Measurements from ENCODE around the gene GLE1.

GLE1 gene

GRCh38 chr9:128512820-128513219 lies 8.3 kb downstream of the GLE1 start:
- TF ChIP-seq POLR2A (IDR thresholded peaks at IDR 0.05; ENCODE audit: extremely low read depth, insufficient read length) (no peak), MAX (IDR thresholded peaks at IDR 0.05; ENCODE audit: low read depth, low read length) (no peak), MYC (IDR thresholded peaks at IDR 0.05; ENCODE audit: low read depth, low read length) (no peak), CTCF (IDR thresholded peaks at IDR 0.05; ENCODE audit: low read depth, low read length) (no peak)
- DNase-seq (ENCODE audit: low read depth), result no peak
- no peak overlapping the region for H3K4me3 ChIP-seq (ENCODE audit: low read depth, low read length)

GRCh38 chr9:128521956-128522355 lies 17.4 kb downstream of the GLE1 start:
- TF ChIP-seq POLR2A (IDR thresholded peaks at IDR 0.05; ENCODE audit: extremely low read depth, insufficient read length) (no peak), MYC (IDR thresholded peaks at IDR 0.05; ENCODE audit: low read depth, low read length) (no peak), MAX (IDR thresholded peaks at IDR 0.05; ENCODE audit: low read depth, low read length) (no peak), CTCF (IDR thresholded peaks at IDR 0.05; ENCODE audit: low read depth, low read length) (no peak)
- H3K4me3 ChIP-seq (ENCODE audit: low read depth, low read length), result no peak overlapping the region
- DNase-seq (ENCODE audit: low read depth), result no peak

GRCh38 chr9:128523199-128523925 lies 18.8 kb downstream of the GLE1 start:
- no peak overlapping the region for H3K4me3 ChIP-seq (ENCODE audit: low read depth, low read length)
- no peak for TF ChIP-seq MYC (IDR thresholded peaks at IDR 0.05; ENCODE audit: low read depth, low read length)
- no peak for TF ChIP-seq CTCF (IDR thresholded peaks at IDR 0.05; ENCODE audit: low read depth, low read length)
- no peak for TF ChIP-seq POLR2A (IDR thresholded peaks at IDR 0.05; ENCODE audit: extremely low read depth, insufficient read length)
- no peak for TF ChIP-seq MAX (IDR thresholded peaks at IDR 0.05; ENCODE audit: low read depth, low read length)
- DNase-seq (ENCODE audit: low read depth), result no peak

GRCh38 chr9:128526720-128527119 lies 22.2 kb downstream of the GLE1 start:
- no peak for DNase-seq (ENCODE audit: low read depth)
- TF ChIP-seq MAX (IDR thresholded peaks at IDR 0.05; ENCODE audit: low read depth, low read length), result no peak
- TF ChIP-seq CTCF (IDR thresholded peaks at IDR 0.05; ENCODE audit: low read depth, low read length), result no peak
- TF ChIP-seq MYC (IDR thresholded peaks at IDR 0.05; ENCODE audit: low read depth, low read length), result no peak
- no peak for TF ChIP-seq POLR2A (IDR thresholded peaks at IDR 0.05; ENCODE audit: extremely low read depth, insufficient read length)
- H3K4me3 ChIP-seq (ENCODE audit: low read depth, low read length), result no peak overlapping the region

GRCh38 chr9:128528445-128529160 lies 24.1 kb downstream of the GLE1 start:
- DNase-seq (ENCODE audit: low read depth), result no peak
- TF ChIP-seq POLR2A (IDR thresholded peaks at IDR 0.05; ENCODE audit: extremely low read depth, insufficient read length) (no peak), MYC (IDR thresholded peaks at IDR 0.05; ENCODE audit: low read depth, low read length) (no peak), CTCF (IDR thresholded peaks at IDR 0.05; ENCODE audit: low read depth, low read length) (no peak), MAX (IDR thresholded peaks at IDR 0.05; ENCODE audit: low read depth, low read length) (no peak)
- no peak overlapping the region for H3K4me3 ChIP-seq (ENCODE audit: low read depth, low read length)
